Measurements from ENCODE around the gene PDLIM7. TPM values are rescaled to one million over a fixed set of nuclear protein-coding genes. Genes with fewer than 3 reads are reported as not detected.

The PDLIM7 gene
- total and polyA plus RNA-seq, 2 experiments from 2014 or later = 94.7 to 128 TPM

DNA sequence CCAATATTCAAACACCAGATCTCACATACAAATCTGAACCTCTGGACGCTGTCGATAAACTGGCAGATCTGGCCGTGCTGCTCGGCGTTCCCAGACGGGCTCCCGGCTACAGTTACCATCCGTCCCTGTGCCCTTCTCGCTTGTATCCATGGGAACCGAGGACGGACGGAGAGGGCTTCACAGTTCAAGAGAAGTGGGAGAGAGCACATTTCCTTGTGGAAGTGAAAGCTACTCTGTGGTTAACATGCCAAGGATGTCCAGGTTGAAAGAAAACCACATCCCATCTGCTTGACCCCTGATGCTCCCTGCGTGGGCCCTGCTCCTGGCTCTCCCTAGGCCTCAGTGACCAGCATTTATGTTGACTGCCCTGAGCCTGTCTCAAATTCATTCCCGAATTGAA is 17.6 kb downstream of the PDLIM7 start:
- no peaks in the 10 kb centered on the region; the same call in 1 of the 2 replicates for H4K20me1 ChIP-seq (replicated peaks; ENCODE audit: insufficient read depth)

More for the DNA sequence above, 17.6 kb downstream of the PDLIM7 start:
- H3K27ac ChIP-seq (ENCODE audit: low read depth) = no peak overlapping the region
- H3K36me3 ChIP-seq (ENCODE audit: insufficient read depth) = no peaks in the 10 kb centered on the region
- H3K36me3 Mint-ChIP-seq (ENCODE audit: low read depth) = peaks cover 33% of the 10 kb centered on the region
- H3K9me3 Mint-ChIP-seq = no peaks in the 10 kb centered on the region
- peaks cover 11% of the 10 kb centered on the region; the same call in 1 of the 2 replicates for H3K4me1 ChIP-seq (ENCODE audit: insufficient read depth)
- no peak for DNase-seq (ENCODE audit: low spot score)
- H2AFZ ChIP-seq = no peak overlapping the region
- H3K4me3 Mint-ChIP-seq = no peak overlapping the region; the same call in 2 of the 3 replicates
- H3K9me2 ChIP-seq (ENCODE audit: insufficient read depth) = no peaks in the 10 kb centered on the region
- no peak overlapping the region; the same call in 1 of the 2 replicates for H3K27ac Mint-ChIP-seq
- H3F3A ChIP-seq (replicated peaks; ENCODE audit: low read depth) = peaks cover 10% of the 10 kb centered on the region; the same call in 1 of the 2 replicates
- H3K4me2 ChIP-seq = no peak overlapping the region
- H3K4me3 ChIP-seq = no peak overlapping the region
- no peaks in the 10 kb centered on the region for H3K27me3 ChIP-seq (ENCODE audit: insufficient read depth)
- no peak for ATAC-seq
- TF ChIP-seq POLR2AphosphoS5 (IDR thresholded peaks at IDR 0.05; ENCODE audit: low read depth) = no peak
- no peak for TF ChIP-seq NANOG (IDR thresholded peaks at IDR 0.05; ENCODE audit: borderline replicate concordance)
- no peak for TF ChIP-seq CREB1 (CRISPR knock-in tag; IDR thresholded peaks at IDR 0.05; ENCODE audit: low read depth)
- TF ChIP-seq EZH2phosphoT487 (IDR thresholded peaks at IDR 0.05; ENCODE audit: unreplicated experiment) = no peak
- no peak for TF ChIP-seq ZNF114 (CRISPR knock-in tag; IDR thresholded peaks at IDR 0.05)
- TF ChIP-seq, protein P1, sequence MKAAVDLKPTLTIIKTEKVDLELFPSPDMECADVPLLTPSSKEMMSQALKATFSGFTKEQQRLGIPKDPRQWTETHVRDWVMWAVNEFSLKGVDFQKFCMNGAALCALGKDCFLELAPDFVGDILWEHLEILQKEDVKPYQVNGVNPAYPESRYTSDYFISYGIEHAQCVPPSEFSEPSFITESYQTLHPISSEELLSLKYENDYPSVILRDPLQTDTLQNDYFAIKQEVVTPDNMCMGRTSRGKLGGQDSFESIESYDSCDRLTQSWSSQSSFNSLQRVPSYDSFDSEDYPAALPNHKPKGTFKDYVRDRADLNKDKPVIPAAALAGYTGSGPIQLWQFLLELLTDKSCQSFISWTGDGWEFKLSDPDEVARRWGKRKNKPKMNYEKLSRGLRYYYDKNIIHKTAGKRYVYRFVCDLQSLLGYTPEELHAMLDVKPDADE (IDR thresholded peaks at IDR 0.05) = no peak
- TF ChIP-seq, protein P2, sequence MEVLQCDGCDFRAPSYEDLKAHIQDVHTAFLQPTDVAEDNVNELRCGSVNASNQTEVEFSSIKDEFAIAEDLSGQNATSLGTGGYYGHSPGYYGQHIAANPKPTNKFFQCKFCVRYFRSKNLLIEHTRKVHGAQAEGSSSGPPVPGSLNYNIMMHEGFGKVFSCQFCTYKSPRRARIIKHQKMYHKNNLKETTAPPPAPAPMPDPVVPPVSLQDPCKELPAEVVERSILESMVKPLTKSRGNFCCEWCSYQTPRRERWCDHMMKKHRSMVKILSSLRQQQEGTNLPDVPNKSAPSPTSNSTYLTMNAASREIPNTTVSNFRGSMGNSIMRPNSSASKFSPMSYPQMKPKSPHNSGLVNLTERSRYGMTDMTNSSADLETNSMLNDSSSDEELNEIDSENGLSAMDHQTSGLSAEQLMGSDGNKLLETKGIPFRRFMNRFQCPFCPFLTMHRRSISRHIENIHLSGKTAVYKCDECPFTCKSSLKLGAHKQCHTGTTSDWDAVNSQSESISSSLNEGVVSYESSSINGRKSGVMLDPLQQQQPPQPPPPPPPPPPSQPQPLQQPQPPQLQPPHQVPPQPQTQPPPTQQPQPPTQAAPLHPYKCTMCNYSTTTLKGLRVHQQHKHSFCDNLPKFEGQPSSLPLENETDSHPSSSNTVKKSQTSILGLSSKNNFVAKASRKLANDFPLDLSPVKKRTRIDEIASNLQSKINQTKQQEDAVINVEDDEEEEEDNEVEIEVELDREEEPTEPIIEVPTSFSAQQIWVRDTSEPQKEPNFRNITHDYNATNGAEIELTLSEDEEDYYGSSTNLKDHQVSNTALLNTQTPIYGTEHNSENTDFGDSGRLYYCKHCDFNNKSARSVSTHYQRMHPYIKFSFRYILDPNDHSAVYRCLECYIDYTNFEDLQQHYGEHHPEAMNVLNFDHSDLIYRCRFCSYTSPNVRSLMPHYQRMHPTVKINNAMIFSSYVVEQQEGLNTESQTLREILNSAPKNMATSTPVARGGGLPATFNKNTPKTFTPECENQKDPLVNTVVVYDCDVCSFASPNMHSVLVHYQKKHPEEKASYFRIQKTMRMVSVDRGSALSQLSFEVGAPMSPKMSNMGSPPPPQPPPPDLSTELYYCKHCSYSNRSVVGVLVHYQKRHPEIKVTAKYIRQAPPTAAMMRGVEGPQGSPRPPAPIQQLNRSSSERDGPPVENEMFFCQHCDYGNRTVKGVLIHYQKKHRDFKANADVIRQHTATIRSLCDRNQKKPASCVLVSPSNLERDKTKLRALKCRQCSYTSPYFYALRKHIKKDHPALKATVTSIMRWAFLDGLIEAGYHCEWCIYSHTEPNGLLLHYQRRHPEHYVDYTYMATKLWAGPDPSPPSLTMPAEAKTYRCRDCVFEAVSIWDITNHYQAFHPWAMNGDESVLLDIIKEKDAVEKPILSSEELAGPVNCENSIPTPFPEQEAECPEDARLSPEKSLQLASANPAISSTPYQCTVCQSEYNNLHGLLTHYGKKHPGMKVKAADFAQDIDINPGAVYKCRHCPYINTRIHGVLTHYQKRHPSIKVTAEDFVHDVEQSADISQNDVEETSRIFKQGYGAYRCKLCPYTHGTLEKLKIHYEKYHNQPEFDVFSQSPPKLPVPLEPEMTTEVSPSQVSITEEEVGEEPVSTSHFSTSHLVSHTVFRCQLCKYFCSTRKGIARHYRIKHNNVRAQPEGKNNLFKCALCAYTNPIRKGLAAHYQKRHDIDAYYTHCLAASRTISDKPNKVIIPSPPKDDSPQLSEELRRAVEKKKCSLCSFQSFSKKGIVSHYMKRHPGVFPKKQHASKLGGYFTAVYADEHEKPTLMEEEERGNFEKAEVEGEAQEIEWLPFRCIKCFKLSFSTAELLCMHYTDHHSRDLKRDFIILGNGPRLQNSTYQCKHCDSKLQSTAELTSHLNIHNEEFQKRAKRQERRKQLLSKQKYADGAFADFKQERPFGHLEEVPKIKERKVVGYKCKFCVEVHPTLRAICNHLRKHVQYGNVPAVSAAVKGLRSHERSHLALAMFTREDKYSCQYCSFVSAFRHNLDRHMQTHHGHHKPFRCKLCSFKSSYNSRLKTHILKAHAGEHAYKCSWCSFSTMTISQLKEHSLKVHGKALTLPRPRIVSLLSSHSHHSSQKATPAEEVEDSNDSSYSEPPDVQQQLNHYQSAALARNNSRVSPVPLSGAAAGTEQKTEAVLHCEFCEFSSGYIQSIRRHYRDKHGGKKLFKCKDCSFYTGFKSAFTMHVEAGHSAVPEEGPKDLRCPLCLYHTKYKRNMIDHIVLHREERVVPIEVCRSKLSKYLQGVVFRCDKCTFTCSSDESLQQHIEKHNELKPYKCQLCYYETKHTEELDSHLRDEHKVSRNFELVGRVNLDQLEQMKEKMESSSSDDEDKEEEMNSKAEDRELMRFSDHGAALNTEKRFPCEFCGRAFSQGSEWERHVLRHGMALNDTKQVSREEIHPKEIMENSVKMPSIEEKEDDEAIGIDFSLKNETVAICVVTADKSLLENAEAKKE (CRISPR knock-in tag; IDR thresholded peaks at IDR 0.05) = no peak
- TF ChIP-seq JUNB (IDR thresholded peaks at IDR 0.05; ENCODE audit: unreplicated experiment) = no peak
- no peak for TF ChIP-seq ZNF331 (CRISPR knock-in tag; IDR thresholded peaks at IDR 0.05; ENCODE audit: low read depth)
- TF ChIP-seq STAT1 (IDR thresholded peaks at IDR 0.05; ENCODE audit: unreplicated experiment) = no peak
- no peak for TF ChIP-seq EZH2 (IDR thresholded peaks at IDR 0.05; ENCODE audit: low read depth, unreplicated experiment)
- TF ChIP-seq, protein P3, sequence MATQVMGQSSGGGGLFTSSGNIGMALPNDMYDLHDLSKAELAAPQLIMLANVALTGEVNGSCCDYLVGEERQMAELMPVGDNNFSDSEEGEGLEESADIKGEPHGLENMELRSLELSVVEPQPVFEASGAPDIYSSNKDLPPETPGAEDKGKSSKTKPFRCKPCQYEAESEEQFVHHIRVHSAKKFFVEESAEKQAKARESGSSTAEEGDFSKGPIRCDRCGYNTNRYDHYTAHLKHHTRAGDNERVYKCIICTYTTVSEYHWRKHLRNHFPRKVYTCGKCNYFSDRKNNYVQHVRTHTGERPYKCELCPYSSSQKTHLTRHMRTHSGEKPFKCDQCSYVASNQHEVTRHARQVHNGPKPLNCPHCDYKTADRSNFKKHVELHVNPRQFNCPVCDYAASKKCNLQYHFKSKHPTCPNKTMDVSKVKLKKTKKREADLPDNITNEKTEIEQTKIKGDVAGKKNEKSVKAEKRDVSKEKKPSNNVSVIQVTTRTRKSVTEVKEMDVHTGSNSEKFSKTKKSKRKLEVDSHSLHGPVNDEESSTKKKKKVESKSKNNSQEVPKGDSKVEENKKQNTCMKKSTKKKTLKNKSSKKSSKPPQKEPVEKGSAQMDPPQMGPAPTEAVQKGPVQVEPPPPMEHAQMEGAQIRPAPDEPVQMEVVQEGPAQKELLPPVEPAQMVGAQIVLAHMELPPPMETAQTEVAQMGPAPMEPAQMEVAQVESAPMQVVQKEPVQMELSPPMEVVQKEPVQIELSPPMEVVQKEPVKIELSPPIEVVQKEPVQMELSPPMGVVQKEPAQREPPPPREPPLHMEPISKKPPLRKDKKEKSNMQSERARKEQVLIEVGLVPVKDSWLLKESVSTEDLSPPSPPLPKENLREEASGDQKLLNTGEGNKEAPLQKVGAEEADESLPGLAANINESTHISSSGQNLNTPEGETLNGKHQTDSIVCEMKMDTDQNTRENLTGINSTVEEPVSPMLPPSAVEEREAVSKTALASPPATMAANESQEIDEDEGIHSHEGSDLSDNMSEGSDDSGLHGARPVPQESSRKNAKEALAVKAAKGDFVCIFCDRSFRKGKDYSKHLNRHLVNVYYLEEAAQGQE (IDR thresholded peaks at IDR 0.05; ENCODE audit: unreplicated experiment) = no peak
- TF ChIP-seq, protein P4, sequence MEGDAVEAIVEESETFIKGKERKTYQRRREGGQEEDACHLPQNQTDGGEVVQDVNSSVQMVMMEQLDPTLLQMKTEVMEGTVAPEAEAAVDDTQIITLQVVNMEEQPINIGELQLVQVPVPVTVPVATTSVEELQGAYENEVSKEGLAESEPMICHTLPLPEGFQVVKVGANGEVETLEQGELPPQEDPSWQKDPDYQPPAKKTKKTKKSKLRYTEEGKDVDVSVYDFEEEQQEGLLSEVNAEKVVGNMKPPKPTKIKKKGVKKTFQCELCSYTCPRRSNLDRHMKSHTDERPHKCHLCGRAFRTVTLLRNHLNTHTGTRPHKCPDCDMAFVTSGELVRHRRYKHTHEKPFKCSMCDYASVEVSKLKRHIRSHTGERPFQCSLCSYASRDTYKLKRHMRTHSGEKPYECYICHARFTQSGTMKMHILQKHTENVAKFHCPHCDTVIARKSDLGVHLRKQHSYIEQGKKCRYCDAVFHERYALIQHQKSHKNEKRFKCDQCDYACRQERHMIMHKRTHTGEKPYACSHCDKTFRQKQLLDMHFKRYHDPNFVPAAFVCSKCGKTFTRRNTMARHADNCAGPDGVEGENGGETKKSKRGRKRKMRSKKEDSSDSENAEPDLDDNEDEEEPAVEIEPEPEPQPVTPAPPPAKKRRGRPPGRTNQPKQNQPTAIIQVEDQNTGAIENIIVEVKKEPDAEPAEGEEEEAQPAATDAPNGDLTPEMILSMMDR (conservative IDR thresholded peaks at IDR 0.05; ENCODE audit: low read depth in 2 of 2) = no peak
- peaks cover 18% of the 10 kb centered on the region for H3K27me3 Mint-ChIP-seq (ENCODE audit: insufficient read depth, low read depth, poor library complexity)
- no peaks in the 10 kb centered on the region for H3K79me2 ChIP-seq (replicated peaks; ENCODE audit: insufficient read depth)
- peaks cover 28% of the 10 kb centered on the region for H3K4me1 Mint-ChIP-seq
